Muscle of arm (tissue), 12 donors: ENCODE measurements around the gene IL1RAPL1. TPM values are rescaled to one million over a fixed set of nuclear protein-coding genes. Genes with fewer than 3 reads are reported as not detected.

ENCODE experiments used
- DNase-seq: peaks from one replicate; pipeline ENCODE4 v3.0.0-alpha.2; 2013
- polyA plus RNA-seq, 12 donors: library from polyadenylated mRNA; unstranded; fragments of 120-200 nt; gene quantifications; one replicate each; pipeline ENCODE4 v1.2.1, GENCODE V29; 2013; ENCODE audit not compliant: insufficient read length in 12 of 12

The IL1RAPL1 gene
- polyA plus RNA-seq, 12 donors: 0.49 to 1.6 (median 1.2) TPM; not detected in 2

DNA sequence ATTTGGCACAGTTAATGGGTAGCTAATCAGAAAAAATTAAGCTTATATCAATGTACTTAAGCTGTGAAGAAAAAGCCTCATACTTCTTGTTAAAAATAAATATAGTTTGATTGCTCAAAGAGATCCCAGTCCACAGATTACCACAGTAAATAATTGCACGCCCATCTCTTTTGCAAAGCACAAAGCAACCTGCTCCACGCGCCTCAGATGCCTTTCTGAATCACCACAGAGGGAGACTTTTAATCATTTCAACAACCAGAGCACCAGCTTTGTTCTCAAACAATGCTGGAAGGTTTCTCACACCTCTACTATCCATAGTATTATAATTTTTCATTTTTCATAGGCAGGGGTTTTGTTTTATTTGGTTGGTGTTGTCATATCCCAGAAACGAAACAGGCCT is 1289.5 kb downstream of the IL1RAPL1 start:
- no peak for DNase-seq

DNA sequence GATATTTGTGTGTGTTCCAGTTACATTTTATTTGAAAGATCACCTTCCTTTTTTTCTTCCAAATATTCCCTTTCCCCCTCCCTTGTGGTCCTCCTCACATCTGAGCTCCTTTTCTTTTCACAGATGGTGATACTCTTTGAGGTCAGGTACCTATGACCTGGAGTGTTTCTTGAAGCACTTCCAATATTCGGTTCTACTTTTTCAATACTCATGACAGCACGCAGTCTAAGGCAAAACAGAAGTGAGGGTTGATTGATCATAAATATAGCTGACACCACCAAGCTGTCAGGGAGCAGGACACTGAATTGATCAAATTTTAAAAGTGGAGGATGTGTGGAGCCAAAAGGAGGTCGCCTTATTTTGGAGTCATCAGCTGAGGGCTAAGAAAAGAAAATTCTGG is 1293.7 kb downstream of the IL1RAPL1 start:
- DNase-seq: no peak

DNA sequence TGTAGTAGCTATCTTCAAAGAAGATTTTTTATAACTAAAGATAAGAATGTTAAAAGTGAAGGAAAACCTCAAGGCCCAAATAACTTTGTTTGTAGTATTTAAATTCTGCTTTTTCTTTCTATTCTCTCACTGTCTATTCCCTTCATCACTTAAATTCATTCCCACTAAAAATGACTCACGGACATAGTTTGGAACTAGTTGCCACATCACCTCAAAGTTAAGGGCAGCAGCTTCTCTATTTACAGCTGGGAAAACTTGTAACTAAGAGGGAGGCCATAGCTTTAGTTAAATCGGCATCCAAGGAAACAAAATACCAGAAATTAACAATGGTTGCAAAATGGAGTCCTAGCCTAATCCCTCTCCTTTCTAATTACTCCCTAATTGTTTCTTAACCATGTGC is 1302.8 kb downstream of the IL1RAPL1 start:
- DNase-seq: no peak

DNA sequence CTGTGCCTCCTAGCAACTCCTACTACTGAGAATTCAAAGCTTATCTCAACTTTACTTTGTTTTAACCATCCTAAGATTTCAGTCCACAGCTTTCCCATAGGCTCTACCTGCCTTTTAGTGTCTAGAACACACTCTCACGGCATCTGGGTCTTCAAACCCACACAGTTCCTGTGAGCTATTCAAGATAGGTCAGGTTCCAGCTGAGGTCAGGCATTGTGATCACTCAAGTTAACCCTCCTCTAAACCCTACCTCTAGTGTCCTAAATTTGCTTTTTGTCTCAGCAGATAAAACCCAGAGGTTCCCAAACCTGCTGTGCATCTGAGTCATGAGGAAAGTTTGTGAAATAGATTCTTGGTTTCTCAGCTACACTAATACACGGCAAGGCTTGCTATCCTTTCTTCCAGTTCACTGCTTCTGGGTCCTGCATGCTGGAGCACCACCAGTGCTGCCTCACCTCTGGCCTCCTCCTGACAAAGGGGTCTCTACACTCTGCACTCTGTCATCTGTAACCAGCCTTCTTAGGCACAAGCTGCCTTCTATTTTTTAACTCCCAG is 1303.5 kb downstream of the IL1RAPL1 start:
- DNase-seq: no peak

DNA sequence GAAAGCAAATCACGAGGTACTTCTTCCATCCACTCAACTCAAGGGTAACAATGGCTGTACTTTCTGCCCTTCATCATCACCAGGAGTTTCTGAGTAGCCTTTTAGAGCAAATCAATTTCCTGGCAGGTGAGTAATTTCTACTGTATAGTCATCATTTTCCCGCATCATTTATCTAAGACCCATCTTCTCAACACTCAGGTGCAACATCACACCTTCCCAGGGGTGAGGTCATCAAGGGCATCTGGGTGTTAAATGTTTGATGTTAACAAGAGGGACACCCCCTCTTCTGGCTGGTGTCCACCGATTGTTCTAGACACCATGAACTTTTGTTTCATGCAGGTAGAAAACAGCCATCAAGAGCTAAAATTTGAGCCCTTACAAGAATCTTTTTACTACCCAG is 1314.8 kb downstream of the IL1RAPL1 start:
- no peak for DNase-seq

DNA sequence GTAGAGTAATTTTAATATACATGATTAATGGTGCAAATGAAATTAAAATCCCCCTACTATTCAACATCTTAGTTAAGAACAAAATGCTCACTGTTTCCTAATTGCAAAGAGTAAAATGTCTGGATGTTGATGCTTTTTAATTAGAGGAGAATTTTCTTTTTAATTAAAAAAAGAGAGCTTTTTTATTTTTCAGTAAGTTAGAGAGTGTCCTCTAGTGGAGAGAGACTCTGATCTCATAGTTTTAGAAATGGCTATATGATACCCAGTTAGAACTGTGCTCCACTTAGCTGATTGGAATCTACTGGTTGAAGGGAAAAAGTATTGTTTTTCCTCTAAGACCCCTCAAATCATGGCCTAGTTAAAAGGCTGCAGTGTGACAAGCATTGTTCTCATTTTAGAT is 1316.1 kb downstream of the IL1RAPL1 start:
- no peak for DNase-seq

DNA sequence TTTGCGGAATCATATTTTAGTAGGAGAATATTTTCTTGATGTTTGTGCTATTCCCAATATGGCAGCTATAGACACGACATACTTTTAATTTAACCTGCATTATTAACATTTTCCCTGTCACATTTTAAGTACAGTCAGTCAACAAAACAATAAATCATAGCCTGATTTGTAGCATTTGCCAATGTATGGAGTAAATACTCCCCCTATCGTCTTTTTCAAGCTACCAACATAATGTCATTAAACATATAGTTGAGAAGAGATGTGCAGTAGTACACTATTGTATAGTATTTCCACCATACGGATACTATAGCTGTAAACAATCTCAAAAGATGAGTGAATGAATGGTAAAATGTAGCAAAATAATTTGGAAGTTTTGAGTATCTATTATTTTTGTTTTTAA is 1324.4 kb downstream of the IL1RAPL1 start:
- no peak for DNase-seq

DNA sequence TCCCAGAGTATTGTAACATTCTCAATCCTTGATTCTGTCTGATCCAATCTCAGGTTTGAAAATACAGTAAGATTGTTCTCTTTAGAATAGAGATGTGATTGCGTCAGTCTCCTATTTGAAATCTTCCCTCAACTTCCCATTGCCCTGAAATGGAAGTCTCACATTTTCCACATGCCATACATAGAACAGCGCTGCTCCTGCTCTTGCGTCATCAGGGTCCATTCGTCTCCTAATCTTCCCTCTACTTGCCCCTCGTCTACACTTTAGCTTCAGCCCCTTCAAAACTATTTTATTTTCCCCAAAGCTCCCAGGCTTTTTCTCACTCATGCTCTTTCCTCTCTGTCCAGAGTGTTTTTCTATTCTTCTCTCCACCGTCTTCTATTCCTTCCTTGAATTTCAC is 1326.4 kb downstream of the IL1RAPL1 start:
- DNase-seq: no peak

DNA sequence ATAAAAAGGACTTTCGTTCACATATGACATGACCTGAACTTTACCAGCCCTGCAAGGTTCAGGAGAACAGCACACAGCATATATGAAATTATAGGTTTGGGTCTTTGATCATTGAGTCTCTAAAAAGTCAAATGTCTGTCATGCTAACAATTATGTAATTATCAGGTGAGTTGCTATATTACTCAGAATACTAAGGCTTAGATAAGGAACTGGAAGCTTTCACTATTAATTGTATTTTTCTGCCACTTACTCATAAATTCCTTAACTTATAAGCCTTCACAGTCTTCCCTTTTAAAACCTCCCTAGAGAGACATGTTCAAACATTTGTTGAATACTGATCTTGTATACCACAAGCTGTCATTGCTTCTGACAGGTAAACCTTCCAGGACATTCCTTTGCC is 1335.4 kb downstream of the IL1RAPL1 start:
- no peak for DNase-seq

DNA sequence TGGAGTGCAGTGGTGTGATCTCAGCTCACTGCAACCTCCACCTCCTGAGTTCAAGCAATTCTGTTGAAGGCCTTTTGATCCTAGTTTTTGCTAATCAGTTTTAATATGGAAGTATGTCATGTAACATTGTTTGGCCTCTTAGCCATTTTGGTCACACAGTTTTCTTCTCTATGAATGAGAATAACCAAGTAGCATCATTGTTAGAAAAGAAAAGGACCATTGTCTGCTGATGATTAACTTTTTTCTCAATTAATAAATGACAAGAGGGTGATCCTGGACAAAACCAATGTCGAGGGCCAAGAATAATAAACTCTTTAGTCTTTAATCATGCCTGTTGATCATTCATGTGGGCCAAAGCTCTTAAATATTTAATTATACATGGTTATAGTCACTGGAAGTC is 1338.8 kb downstream of the IL1RAPL1 start:
- DNase-seq: no peak

DNA sequence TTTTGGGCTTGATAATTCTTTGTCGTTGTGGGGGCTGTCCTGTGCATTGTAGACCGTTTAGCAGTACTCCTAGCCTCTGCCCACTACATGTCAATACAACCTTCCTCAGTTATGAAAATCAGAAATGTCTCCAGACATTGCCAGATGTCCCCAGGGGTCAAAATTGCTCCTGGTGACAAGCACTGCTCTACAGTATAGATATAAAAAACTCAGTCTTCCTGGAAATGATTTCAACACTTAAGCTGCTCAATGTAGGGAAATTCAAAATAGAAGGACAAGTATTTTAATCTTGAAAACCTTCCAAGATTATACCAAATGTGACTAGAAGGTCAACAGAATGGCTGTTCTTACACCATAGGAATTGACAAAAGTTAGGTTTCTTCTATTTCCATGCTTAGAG is 1339.4 kb downstream of the IL1RAPL1 start:
- DNase-seq: no peak

DNA sequence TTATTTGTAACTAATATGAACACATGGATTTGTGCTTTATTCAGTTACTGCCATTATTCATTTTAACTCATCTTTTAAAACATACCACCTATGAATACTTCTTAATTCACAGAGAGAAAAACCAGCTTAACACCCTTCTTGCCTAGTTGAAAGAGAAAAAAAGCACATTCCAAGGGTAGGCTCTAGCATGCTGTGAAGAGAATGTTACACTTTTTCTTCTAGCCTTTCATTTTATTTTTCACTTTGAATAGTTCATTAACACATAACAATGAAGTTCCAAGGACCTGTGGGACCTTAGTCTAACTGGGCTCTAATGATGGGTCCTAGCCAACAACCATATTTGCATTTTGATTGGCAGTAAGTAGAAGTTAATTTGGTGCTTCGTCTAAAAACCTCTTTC is 1348.2 kb downstream of the IL1RAPL1 start:
- DNase-seq: no peak

DNA sequence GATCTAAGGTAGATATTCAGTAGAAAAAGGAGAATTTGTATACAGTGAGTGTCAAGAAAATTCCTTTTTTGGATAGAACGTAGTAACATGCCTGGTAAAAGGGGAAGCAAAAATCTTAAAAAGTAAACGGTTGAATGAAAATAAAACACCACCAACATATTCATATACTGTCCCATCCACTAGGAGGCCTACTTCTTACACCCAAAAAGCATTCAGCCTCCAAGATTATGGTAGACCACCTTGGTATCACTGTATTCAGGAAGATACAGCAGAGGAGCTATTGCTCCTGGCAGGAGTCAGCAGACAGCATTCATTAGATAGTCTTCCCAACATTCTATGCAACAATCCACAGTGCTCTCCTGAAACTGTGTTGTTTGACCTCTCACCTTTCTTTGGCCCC is 1353.5 kb downstream of the IL1RAPL1 start:
- no peak for DNase-seq

DNA sequence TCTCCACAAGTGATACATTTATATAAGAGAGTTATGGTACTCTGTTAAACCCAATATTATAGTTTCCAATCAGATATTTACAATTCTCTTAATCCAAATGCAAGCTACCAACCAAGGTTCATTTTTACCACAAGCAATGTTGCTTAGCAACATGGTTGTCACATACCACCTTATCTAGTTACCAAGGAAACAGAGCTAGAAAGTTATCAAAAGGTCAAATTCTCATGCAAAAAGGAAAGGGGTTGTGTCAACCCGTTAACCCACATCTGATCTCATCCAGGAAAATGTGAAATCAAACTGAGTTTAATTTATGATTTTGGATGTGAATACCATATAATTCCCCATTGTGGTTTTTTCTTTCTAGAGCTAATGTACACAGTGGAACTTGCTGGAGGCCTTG is 1354.0 kb downstream of the IL1RAPL1 start:
- DNase-seq: no peak

DNA sequence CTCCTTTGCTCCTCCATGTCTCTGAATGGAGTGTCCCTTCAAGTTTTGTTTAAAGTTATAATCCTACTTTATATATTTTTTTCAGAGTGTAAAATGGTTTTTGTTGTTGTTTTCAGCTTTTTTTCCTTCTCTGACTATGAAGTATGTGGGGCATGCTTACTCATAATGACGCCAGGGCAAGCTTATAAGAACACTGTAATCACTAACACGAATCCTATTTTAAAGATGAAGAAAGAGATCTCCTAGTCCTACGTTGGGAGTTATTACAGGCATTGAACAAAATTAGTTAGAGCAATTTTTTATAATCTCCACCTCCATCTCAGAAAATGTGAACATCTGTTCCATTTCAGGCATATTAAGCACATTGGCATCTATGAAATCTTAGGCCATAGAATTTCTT is 1360.0 kb downstream of the IL1RAPL1 start:
- no peak for DNase-seq

DNA sequence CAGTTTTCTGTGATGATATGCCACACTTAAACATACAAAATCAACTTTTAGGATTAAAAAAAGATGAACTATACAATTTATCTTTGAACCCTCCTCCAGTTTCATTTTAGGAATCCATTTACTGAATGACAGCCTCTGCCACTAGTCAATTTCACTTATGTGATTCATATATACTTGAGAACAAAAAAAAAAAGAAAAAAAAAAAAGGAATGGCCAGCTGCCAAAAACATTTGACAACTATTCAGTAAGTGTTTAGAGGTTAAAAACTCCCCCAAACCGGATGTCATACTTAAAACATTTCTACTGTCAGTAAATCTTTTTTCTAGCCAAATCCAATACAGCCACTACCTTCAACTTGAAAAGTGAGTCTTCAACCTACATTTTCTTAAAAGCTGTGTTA is 1361.4 kb downstream of the IL1RAPL1 start:
- DNase-seq: no peak

DNA sequence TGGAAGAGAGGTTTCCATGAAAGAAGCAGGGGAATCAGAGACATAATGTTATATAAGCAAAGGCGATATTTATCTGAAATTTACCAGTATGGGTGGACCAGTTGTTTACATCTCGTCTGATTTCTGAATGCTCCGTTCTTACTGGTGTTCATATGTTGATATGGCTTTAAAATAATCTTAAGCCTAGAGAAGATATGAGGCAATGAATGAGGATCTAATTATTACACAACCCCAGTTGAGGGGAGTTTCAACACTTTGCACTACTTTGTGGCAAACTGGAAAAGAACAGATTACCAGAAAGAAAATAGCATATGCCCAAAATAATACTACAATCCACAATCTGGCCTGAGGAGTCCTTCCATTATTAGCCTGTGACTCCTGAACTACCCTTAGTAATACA is 1364.8 kb downstream of the IL1RAPL1 start:
- no peak for DNase-seq

DNA sequence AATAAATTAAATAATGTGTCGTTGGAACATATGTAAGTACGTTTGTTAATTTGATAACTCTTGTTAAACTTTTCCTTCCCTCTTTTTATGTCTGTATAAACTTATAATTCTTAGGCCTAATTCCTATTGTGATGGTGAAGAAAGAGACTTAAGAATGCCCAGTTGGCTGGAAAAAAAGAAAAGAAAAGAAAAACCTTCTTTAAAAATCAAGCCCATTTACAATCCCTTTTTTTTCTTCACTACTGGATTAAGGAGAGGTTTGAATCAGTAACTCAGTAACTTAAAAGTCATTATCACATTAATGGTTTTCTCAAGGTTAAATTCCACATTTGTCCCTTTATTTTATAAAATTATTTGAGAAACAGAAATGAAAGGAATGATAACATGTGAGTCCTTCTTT is 1374.8 kb downstream of the IL1RAPL1 start:
- DNase-seq: no peak

DNA sequence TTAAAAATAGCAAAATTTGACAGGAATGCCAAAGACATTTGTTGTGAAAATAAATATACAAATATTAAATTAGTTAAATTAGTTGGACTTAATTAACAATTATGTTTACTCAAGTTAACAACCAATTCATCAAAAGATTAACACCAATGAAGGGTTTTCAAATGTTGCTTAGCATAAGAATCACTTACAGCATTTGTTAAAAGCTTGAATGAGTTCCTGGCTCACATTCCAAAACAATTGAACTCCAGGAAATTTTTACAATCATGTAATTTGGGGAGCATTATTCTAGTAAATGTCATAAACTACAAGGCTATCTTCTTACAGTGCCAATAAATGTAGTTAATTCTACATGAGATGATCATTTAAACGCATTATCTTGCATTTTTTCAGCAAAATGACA is 1378.4 kb downstream of the IL1RAPL1 start:
- no peak for DNase-seq

DNA sequence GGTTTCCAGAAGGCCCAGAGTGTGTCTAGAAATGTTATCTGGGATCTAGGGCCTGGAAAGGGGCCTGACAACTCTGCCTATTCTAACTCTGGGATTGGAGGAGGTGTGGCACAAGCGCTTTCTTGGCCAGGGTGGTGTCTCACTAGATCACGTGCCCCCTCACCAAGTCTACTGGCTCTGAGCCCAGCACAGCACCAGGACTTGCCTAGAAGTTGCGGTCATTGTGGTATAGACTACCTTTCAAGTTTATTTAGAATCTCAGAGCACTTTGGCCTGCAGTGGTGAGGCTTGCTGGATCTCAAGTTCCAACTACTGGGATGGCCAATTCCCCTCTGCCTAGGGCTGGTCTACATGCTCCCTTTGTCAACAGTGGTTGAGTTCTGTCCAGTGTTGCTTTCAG is 1404.8 kb downstream of the IL1RAPL1 start:
- DNase-seq: no peak

DNA sequence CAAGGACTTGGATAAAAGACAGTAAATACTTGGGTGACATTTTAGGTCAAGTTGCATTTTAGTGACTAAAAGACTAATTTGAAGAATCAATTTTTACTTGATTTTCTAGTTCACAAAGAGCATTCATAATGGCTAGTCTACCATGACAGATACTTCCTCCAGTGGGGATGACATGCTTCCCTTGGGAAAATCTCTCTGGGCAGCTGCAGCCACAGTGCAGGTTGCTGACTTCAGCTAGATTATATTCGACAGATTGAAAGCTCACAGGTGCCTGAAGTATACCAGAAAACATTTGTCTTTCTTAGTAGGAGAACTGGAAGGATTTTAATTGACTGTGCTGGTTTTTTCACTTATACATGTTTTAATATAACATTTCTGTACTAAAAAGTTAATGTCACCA is 1418.6 kb downstream of the IL1RAPL1 start:
- DNase-seq: no peak
